Stimulated activated naive CD8-positive, alpha-beta T cell treated with anti-CD3 and anti-CD28 coated beads, Interleukin-15, amount 100 ng/mL, for 72 hours (primary cell): Measurements from ENCODE around the gene IL1RN.

Source experiments
- ATAC-seq: fragments of 150-1000 bp; cut with Tn5 transposase; 2 replicates; pipeline ENCODE4 v1.10.0; 2021; ENCODE audit warnings: mild to moderate bottlenecking, moderate library complexity
- DNase-seq, 2 donors: peaks; one replicate each; pipeline ENCODE4 v3.0.0; 2021 to 2022
- H3K27ac Mint-ChIP-seq, 2 donors: one replicate each; pipeline ENCODE4 v1.8.0; 2022; ENCODE audit warnings: mild to moderate bottlenecking in 2 of 2, mixed read lengths in 2 of 2, moderate library complexity in 2 of 2
- H3K27me3 Mint-ChIP-seq: one replicate; pipeline ENCODE4 v1.8.0; 2022; ENCODE audit warnings: mixed read lengths
- H3K4me1 Mint-ChIP-seq: one replicate; pipeline ENCODE4 v1.8.0; 2022; ENCODE audit warnings: mild to moderate bottlenecking, mixed read lengths
- H3K4me3 Mint-ChIP-seq, 2 donors: one replicate each; pipeline ENCODE4 v1.8.0; 2022; ENCODE audit warnings: mild to moderate bottlenecking in 2 of 2, mixed read lengths in 2 of 2, moderate library complexity in 1 of 2
- H3K9me3 Mint-ChIP-seq, 2 donors: one replicate each; pipeline ENCODE4 v1.8.0; 2022; ENCODE audit warnings: mixed read lengths in 2 of 2

The IL1RN gene

DNA sequence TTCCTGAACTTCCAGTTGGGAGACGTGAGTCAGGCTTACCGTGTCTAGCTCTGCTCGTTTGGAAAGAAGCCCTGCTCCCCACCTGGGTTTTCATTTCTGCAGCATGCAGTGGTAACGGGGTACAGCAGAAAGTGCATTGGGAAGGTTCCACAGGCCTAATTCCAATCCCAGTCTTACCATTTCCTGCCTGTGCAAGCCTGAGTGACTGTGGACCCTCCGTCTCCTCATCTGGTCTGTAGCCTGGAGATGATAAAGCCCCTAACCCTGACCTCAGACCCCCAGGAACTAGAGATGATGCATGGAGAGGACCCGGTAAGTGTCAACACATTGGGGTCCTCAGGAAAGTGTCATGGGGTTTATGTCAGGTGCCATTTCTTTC, 40.6 kb downstream of the IL1RN start:
- Mint-ChIP-seq H3K4me3 (peak overlapping the region; percentile 70 to 73), H3K4me1 (peaks cover 73% of the 10 kb centered on the region), H3K27me3 (no peaks in the 10 kb centered on the region), H3K9me3 (peaks cover 6 to 7% of the 10 kb centered on the region in 2 donors), H3K27ac (peak overlapping the region; percentile 92 to 94)
- no peak for ATAC-seq
- no peak for DNase-seq

DNA sequence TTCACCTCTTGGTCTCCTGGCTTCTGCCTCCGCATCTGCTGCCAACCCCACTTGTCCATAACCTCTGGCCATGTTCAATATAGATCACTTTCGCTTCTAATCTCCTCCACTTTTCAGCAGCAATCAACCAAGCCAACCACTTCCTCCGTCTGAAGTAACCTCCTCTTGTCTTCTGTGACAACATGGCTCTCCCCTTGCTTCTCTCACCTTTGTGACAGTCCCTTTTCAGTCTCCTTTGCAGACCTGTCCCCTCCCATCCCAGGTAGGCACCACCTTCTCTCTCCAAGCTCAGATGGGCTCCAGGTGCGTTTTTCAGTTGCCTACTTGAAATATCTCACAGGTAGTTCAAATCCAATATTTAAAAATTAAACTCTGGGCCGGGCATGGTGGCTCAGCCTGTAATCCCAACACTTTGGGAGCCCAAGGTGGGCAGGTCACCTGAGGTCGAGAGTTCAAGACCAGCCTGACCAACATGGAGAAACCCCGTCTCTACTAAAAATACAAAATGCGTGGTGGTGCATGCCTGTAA, 41.7 kb downstream of the IL1RN start:
- DNase-seq (peak; percentile 40 to 41), ATAC-seq (peak; percentile 49)
- peaks cover 82% of the 10 kb centered on the region for H3K4me1 Mint-ChIP-seq
- H3K4me3 Mint-ChIP-seq, result peak overlapping the region; percentile 70 to 73
- H3K27ac Mint-ChIP-seq, result peak overlapping the region; percentile 92 to 94
- H3K9me3 Mint-ChIP-seq, result peaks cover 6 to 7% of the 10 kb centered on the region in 2 donors
- H3K27me3 Mint-ChIP-seq, result no peaks in the 10 kb centered on the region

DNA sequence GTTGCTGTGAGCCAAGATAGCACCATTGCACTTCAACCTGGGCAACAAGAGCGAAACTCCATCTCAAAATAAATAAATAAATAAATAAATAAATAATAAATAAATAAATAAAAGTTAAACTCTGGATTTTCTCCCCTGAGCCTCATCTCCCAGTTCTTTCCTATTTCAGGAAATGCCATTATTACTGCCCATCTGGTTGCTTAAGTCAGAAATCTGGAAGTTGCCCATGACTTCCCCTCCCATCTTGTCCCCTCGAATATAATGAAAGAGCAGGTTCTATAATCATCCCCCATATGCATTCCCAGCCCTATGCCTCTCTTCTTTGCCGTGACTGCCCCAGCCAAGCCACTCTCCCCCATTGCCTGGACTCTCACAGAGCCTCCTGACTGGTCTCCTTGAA, 42.2 kb downstream of the IL1RN start:
- Mint-ChIP-seq H3K9me3 (peaks cover 6 to 7% of the 10 kb centered on the region in 2 donors), H3K27me3 (no peaks in the 10 kb centered on the region), H3K27ac (peak overlapping the region in 1 of 2 donors; percentile 35), H3K4me3 (peak overlapping the region; percentile 14 to 15), H3K4me1 (peaks cover 77% of the 10 kb centered on the region)
- ATAC-seq (no peak), DNase-seq (no peak)

DNA sequence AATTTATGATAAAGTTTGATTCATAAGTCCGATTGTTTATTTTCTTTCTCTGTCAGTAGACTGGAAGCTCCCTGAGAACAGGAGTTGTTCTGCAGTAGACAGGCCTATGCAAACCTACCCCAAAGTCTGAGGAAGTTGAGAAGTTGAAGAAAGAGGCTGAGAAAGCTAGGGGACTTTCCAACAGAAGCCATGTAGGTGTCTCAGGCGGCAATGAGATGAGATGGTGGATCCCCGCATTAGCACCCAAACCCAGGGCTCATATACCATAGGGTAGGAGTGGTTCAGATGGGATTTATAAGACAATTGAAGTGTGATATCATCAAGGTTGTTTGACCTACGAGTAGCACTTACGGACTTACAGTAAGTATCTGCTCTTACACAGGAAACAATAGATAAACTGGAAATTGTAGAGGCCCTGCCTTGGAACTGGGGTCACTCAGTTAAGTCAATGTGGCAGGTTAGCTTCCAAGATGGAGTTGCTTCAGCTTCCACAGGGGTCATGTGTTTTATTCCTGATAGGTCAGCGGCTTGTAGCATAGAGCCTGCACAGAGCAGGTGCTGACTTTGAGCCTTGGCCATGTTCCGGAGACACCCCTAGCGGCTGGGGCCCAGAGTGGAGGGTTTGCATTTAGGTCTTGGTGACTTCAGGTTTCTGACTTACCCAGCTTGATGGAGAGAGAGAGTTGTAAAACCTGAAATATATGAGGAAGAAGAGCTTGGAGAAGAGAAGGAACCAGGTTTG, 44.1 kb downstream of the IL1RN start:
- H3K4me1 Mint-ChIP-seq, result peaks cover 72% of the 10 kb centered on the region
- peak overlapping the region in 1 of 2 donors; percentile 50 for H3K27ac Mint-ChIP-seq
- ATAC-seq (no peak), DNase-seq (no peak)
- H3K27me3 Mint-ChIP-seq, result no peaks in the 10 kb centered on the region
- peak overlapping the region; percentile 14 to 41 for H3K4me3 Mint-ChIP-seq
- H3K9me3 Mint-ChIP-seq, result peaks cover 6 to 7% of the 10 kb centered on the region in 2 donors

DNA sequence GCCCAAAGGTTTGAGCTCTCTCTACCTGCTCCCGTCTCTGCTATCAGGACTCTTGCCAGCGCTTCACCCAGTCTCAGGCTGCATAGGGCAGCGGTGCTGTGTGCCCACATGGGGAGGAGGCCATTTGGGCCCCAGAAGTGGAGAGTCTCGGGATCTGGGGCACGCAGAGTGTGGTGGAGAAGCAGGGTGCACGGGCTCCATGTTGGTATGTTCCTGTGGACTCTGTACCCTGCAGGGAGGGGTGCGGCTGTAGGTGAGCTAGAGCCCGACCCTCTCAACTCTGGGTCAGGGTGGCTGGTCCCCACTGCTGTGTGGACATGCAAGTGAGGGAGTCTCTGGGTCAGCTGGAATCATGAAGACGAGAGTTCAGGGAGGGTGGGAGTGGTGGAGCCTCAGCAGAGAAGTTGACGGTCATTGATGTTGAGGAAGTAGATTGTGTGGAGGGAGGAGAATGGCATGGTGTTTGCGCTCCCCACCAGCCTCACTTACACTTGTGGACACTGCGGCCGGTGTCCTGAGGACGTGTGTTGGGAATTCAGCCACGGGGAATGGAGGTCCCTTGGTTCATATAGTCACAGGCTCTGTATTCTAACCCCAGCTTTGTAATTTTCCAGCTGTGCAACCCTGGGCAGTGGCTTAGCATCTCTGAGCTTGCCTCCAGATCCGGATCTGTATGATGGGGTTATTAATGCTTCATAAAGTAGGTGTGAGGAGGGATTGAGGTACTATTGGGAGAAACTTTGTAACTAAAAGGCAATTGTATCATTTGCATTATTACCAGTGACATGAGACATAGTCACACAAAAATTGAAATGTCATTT, 45.5 kb downstream of the IL1RN start:
- H3K27me3 Mint-ChIP-seq, result no peaks in the 10 kb centered on the region
- peaks cover 6 to 7% of the 10 kb centered on the region in 2 donors for H3K9me3 Mint-ChIP-seq
- H3K27ac Mint-ChIP-seq, result peak overlapping the region; percentile 90 to 94
- DNase-seq, result no peak
- H3K4me3 Mint-ChIP-seq, result peak overlapping the region; percentile 79 to 94
- no peak for ATAC-seq
- peaks cover 72% of the 10 kb centered on the region for H3K4me1 Mint-ChIP-seq

DNA sequence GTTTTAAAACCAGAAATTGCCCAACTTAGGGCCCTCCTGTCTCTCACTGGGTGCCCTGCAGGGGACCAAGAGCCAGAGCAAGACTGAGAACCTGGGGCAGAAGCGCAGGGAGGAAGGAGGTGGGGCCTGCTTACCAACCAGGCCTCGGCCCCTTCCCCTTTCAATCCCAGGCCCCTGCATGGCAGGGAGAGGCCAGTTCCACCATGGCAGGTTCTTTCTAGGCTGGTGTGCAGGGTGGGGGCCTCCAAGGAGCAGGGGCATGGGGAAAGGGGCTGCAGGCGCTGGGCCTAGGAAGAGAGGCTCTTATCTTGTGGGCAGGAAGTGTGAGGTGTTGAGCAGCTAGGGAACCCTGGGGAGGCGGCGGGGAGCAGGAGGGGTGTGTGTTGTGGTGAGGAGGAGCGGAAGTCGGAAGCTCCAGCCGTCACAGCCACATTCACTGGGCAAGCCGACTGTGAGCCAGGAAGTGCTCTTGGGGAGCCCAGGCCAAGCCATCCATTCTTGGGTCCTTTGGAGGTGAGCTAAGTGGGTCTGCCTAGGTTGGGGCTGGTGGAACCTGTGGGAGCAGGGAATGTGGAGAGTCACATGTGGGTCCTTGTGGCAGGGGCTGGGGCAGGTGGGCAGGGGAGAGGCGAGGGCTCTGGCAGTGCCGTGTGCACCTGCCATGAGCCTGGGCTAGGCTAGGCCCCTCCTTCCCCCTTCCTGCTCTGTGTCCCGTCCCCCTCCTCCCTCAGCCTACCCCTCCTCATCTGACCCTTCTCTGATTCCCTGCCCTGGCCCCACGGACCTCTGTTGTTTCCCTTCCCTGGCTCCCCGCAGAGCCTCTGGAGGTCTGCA, 46.4 kb downstream of the IL1RN start, which contains the start of gene PSD4:
Gene PSD4 (plus strand): TSS at position 430 of the 834 bp plus-strand sequence. CDS start 8,486 bp downstream, outside the sequence.
- Mint-ChIP-seq H3K4me3 (peak within 1 kb of the TSS; percentile 79 to 94), H3K27ac (peak within 1 kb of the TSS; percentile 90 to 94), H3K9me3 (peaks cover 6 to 7% of the 10 kb centered on the region in 2 donors), H3K27me3 (no peaks in the 10 kb centered on the region), H3K4me1 (peaks cover 72% of the 10 kb centered on the region)
- peak; percentile 86 for ATAC-seq
- DNase-seq, result peak; percentile 85 to 91

DNA sequence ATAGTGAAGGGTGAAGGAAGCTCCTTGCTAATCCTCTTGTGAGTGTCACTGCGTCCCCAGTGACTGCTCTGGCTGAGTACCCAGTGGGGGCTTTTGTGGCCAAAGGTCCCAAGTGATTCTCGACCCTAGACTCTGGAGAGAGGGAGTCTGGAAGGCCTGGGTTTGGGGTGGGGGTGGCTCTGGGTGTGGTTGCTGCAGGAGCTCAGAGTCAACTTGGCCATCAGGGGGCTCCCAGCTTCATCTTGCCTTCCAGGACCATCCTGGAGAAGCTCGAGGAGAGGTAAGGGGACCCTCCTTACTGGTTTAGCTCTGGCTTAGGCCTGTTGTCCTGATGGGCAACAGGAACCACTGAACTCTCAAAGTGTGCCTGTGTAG, 47.0 kb downstream of the IL1RN start:
- Mint-ChIP-seq H3K27me3 (no peaks in the 10 kb centered on the region), H3K4me3 (peak overlapping the region; percentile 79 to 94), H3K9me3 (peaks cover 6 to 7% of the 10 kb centered on the region in 2 donors), H3K4me1 (peaks cover 72% of the 10 kb centered on the region), H3K27ac (peak overlapping the region; percentile 90 to 94)
- ATAC-seq, result no peak
- no peak for DNase-seq

DNA sequence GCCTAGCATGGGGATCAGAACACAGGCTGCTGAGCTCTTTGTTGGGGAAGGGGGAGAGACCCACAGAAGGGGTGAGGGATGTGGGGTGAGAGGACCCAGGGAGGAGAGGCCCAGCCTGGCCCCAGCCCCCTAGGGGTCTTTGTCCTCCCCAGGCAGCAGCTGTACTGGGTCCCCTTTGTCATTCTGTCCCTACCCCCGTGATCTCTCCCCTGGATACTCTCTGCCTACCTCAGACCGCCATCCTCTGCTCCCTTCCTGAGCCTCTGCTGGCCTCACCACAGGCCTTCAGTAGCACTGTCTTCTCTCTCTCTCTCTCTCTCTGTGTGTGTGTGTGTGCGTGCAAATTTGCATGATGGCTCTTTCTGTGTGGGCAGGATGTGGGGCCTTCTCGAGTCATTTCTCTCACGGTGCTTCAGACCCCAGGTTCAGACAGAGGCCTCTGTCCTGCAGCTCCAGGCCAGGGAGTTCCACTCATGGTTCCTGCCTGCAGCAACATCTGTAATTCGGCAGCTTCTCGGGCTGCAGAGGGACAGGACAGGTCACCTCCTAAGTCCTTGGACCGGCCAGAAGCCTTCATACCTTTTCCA, 47.7 kb downstream of the IL1RN start:
- H3K27ac Mint-ChIP-seq, result peak overlapping the region; percentile 90 to 94
- H3K27me3 Mint-ChIP-seq, result no peaks in the 10 kb centered on the region
- H3K4me3 Mint-ChIP-seq, result peak overlapping the region; percentile 79 to 94
- peaks cover 6 to 7% of the 10 kb centered on the region in 2 donors for H3K9me3 Mint-ChIP-seq
- ATAC-seq (peak; percentile 78), DNase-seq (peak; percentile 72 to 87)
- H3K4me1 Mint-ChIP-seq, result peaks cover 74% of the 10 kb centered on the region

DNA sequence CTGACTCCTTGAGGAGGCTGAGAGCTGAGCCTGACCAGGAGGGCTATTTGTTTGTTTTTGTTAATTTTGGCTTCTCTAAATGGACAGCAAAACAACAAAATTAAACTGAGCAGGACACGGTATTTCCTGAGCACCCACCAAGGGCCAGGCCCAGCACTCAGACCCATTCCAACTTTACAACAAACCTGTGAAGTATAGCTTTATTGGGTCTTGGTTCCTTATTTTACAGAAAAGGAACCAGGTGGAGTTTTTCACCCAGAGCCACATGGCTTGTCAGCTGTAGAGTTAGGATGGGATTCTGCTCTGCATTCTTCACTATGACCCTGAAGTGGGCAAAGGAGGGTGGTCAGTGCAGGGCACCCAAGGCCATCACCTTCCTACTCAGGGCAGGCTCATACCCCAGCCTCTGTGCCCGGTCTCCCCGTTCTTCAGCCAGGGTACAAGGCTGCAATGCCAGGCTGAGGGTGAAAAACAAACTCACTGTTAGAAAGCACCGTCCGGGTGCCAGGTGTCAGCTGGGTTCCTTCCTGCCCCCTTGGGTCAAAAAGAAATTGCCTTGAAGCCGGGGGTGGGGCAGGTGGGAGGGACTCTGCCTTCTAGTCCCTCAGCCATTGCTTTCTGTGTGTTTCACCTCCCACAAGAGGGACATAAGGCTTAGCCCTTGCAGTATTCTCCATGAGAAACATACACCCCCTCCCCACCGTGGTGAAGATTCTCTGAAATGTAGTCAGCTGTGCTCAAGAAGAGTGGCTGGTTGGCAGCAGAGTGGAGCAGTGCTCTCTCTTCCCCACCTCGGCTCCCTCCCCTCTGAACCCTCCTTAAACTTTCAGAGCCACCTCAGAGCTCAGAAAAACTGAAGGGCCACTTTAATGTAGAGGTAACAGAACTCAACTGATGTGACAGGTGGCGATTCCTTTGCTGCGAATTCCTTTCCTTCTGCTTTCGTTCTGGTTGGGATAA, 48.6 kb downstream of the IL1RN start:
- Mint-ChIP-seq H3K27me3 (no peaks in the 10 kb centered on the region), H3K4me3 (peak overlapping the region; percentile 79 to 94), H3K27ac (peak overlapping the region; percentile 90 to 94), H3K9me3 (peaks cover 4% of the 10 kb centered on the region in 2 donors), H3K4me1 (peaks cover 80% of the 10 kb centered on the region)
- ATAC-seq (no peak), DNase-seq (no peak)

DNA sequence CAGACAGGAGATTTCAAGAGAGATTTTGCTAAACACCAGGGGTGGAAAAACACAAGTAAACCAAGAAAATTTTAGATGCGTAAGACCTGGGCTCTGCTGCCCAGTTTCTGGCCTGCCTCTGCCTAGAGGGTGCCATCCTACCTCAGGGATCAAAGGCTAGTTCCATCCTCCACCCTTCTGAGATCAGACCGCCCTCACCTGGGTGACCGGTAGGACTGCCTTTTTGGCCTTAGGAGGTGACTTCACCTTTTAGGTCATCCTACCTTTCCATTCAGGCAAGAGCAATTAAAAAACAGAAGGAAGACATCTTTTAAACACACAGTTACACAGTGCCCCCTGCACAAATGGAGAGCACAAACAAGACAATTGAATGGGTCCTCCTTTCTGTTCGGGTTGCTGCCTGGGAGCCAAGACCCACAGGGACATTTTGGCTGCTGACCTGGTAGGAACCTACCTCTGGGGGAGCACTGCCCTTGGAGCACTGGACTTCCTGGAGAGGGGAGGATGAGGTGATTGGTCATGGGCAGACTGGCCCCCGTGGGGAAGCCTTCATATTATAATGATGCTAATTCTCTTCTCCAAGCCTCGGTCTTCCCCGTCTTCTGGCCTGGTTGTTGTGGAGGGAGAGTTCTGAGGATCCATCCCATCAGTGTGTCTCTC, 49.4 kb downstream of the IL1RN start:
- Mint-ChIP-seq H3K27ac (peak overlapping the region; percentile 67 to 89), H3K27me3 (no peaks in the 10 kb centered on the region), H3K4me3 (peak overlapping the region; percentile 79 to 94), H3K4me1 (peaks cover 80% of the 10 kb centered on the region), H3K9me3 (no peaks in the 10 kb centered on the region)
- no peak for DNase-seq
- no peak for ATAC-seq

DNA sequence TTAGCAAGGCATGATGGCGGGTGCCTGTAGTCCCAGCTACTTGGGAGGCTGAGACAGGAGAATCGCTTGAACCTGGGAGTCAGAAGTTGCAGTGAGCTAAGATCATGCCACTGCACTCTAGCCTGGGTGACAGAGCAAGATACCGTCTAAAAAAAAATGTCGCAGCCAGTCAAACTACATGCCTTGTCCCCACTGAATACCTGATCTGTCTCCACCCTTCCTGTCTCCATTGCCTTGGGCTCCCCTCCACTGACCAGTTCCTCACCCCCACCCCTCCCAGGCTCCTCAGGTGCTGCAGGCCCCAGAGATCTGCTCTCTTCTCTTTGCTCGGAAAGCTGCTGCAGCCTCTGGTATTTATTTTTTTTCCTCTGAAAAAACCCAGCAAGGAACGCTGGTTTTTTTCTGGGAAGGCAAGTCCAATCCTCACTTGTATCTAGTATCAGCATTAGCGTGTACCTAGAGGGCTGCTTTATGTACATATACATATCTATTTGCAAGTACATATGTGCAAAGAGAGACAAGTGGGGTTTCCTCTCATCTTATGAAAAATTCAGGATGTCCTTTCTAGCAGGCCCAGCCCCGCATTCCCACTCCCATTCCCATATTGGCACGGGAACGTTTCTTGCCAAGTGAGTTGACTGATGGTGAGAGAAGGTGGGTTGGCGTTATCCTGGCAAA, 50.8 kb downstream of the IL1RN start:
- H3K27ac Mint-ChIP-seq, result peak overlapping the region in 1 of 2 donors; percentile 67
- ATAC-seq (no peak), DNase-seq (no peak)
- H3K27me3 Mint-ChIP-seq, result no peaks in the 10 kb centered on the region
- H3K4me1 Mint-ChIP-seq, result peaks cover 80% of the 10 kb centered on the region
- no peaks in the 10 kb centered on the region for H3K9me3 Mint-ChIP-seq
- peak overlapping the region; percentile 48 to 79 for H3K4me3 Mint-ChIP-seq

DNA sequence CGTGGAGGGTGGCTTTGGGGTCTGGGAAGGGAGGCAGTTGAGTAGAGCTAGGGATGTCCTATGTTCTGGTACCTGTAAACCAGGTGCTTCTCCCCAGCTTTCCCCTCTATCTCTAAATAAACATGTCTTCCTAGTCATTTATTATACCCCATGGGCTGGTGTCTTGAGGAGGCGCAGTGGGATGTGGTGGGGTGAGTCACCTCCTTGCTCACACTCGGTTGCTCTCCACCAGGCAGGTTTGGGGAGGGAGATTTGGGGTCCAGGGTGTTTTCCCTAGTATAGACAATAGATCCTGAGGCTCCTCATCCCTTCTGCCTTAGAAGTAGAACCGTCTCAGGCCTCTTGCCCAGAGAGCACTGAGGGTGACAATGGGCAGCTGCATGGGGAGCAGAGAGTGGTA, 51.5 kb downstream of the IL1RN start:
- H3K27ac Mint-ChIP-seq, result peak overlapping the region in 1 of 2 donors; percentile 67
- H3K4me1 Mint-ChIP-seq, result peaks cover 80% of the 10 kb centered on the region
- peak; percentile 63 for ATAC-seq
- H3K9me3 Mint-ChIP-seq, result no peaks in the 10 kb centered on the region
- peak overlapping the region; percentile 48 to 79 for H3K4me3 Mint-ChIP-seq
- peak; percentile 53 to 73 for DNase-seq
- no peaks in the 10 kb centered on the region for H3K27me3 Mint-ChIP-seq
